Liver (tissue), 9 donors: ENCODE data around the gene TSPAN18. TPM values are rescaled to one million over a fixed set of nuclear protein-coding genes. Genes with fewer than 3 reads are reported as not detected.

Experiments
- DNase-seq: peaks from one replicate; pipeline ENCODE4 v3.0.0-alpha.2; 2017; ENCODE audit warnings: low spot score
- H3K27ac ChIP-seq, 2 donors: one replicate each; pipeline ENCODE4 v1.7.0; 2013; ENCODE audit warnings: inconsistent platforms in 2 of 2, low read length in 2 of 2, control low read depth in 1 of 2, low read depth in 1 of 2, mild to moderate bottlenecking in 1 of 2
- H3K27me3 ChIP-seq, 4 donors: one replicate each; pipeline versions ENCODE4 v1.6.1 to v1.7.0; 2013; ENCODE audit warnings: low read length in 3 of 4, inconsistent platforms in 1 of 4, mild to moderate bottlenecking in 1 of 4, moderate library complexity in 1 of 4; ENCODE audit not compliant: control insufficient read depth in 4 of 4, insufficient read depth in 4 of 4
- H3K36me3 ChIP-seq, 4 donors: one replicate each; pipeline versions ENCODE4 v1.6.1 to v1.7.0; 2013; ENCODE audit warnings: low read length in 3 of 4, mild to moderate bottlenecking in 3 of 4, low read depth in 1 of 4, moderate library complexity in 1 of 4; ENCODE audit not compliant: control insufficient read depth in 4 of 4, insufficient read depth in 3 of 4
- H3K4me1 ChIP-seq, 4 donors: one replicate each; pipeline versions ENCODE4 v1.6.1 to v1.7.0; 2013; ENCODE audit warnings: low read length in 3 of 4, mild to moderate bottlenecking in 3 of 4, moderate library complexity in 1 of 4; ENCODE audit not compliant: control insufficient read depth in 4 of 4, insufficient read depth in 4 of 4
- H3K4me3 ChIP-seq, 3 donors: one replicate each; pipeline versions ENCODE4 v1.6.1 to v1.7.0; 2013; ENCODE audit warnings: low read length in 3 of 3, control low read depth in 1 of 3, low read depth in 1 of 3, mild to moderate bottlenecking in 1 of 3
- H3K9ac ChIP-seq, 2 donors: one replicate each; pipeline ENCODE4 v1.7.0; 2013; ENCODE audit warnings: low read length in 2 of 2, mild to moderate bottlenecking in 2 of 2, moderate library complexity in 2 of 2, control low read depth in 1 of 2, low read depth in 1 of 2
- H3K9me3 ChIP-seq, 4 donors: one replicate each; pipeline versions ENCODE4 v1.6.1 to v1.7.0; 2013; ENCODE audit warnings: low read length in 3 of 4; ENCODE audit not compliant: control insufficient read depth in 4 of 4
- CTCF ChIP-seq: fragments of 150-350 bp; IDR thresholded peaks from 2 replicates; pipeline ENCODE4 v1.5.1; 2017; ENCODE audit warnings: improper control_type of control experiment, low read depth, low read length; ENCODE audit not compliant: missing input control
- HNF4A ChIP-seq, 2 donors: conservative IDR thresholded peaks; 2 replicates each; pipeline ENCODE4 v1.6.1; 2016; ENCODE audit warnings: antibody characterized with exemption in 2 of 2, mild to moderate bottlenecking in 2 of 2
- REST ChIP-seq: IDR thresholded peaks from 2 replicates; pipeline ENCODE4 v1.6.1; 2016; ENCODE audit warnings: antibody characterized with exemption, mild to moderate bottlenecking
- RXRA ChIP-seq, 2 donors: IDR thresholded peaks; 2 replicates each; pipeline ENCODE4 v1.6.1; 2017 to 2018; ENCODE audit warnings: antibody characterized with exemption in 2 of 2, mild to moderate bottlenecking in 1 of 2
- SP1 ChIP-seq: IDR thresholded peaks from 2 replicates; pipeline ENCODE4 v1.6.1; 2018; ENCODE audit warnings: antibody characterized with exemption, mild to moderate bottlenecking
- TAF1 ChIP-seq: conservative IDR thresholded peaks from 2 replicates; pipeline ENCODE4 v1.6.1; 2016; ENCODE audit warnings: antibody characterized with exemption, mild to moderate bottlenecking
- YY1 ChIP-seq: IDR thresholded peaks from 2 replicates; pipeline ENCODE4 v1.6.1; 2016; ENCODE audit warnings: antibody characterized with exemption, mild to moderate bottlenecking
- WGBS: extraction: QIAGEN DNeasy Blood & Tissue Kit; methylation state at CpG from one replicate; pipeline ENCODE4 v1.1.7; 2013; 5-methylcytosine and 5-hydroxymethylcytosine counted together
- polyA plus RNA-seq, 2 donors: library from polyadenylated mRNA; stranded (reverse) in 1 of 2; unstranded in 1 of 2; fragments of 200-250 nt in 1 of 2; fragments of >200 nt in 1 of 2; fragmentation: Nextera tagmentation in 1 of 2; extraction: Ambion mirVana in 1 of 2; gene quantifications; one replicate each; pipeline versions ENCODE4 v1.2.1 to v1.2.3, GENCODE V29; 2013 to 2015
- total RNA-seq, 2 donors: library from RNA; depleted of rRNA; stranded (reverse); fragments of >200 nt; gene quantifications; one replicate each; pipeline ENCODE4 v1.2.3, GENCODE V29; 2014
- donor health status: healthy.
- donor health status: healthy.
- donor health status: healthy.
- donor health status: healthy.
- donor health status: healthy.

The TSPAN18 gene
- total and polyA plus RNA-seq, 4 donors: 1.2 to 5.0 (median 2.8) TPM

GRCh38 chr11:44941259-44942021, 214.7 kb downstream of the TSPAN18 start (continued):
- TF ChIP-seq REST (no peak), YY1 (no peak)

GRCh38 chr11:44942029-44942955, 215.5 kb downstream of the TSPAN18 start:
- Histone ChIP-seq H3K9me3 (no peaks in the 10 kb centered on the region), H3K27ac (no peak overlapping the region), H3K27me3 (no peaks in the 10 kb centered on the region), H3K4me3 (no peak overlapping the region), H3K9ac (no peak overlapping the region), H3K36me3 (no peaks in the 10 kb centered on the region), H3K4me1 (peaks cover 0 to 3% (median 0%) of the 10 kb centered on the region in 4 donors)
- DNase-seq: no peak
- no peak for TF ChIP-seq RXRA (IDR thresholded peaks at IDR 0.05)
- TF ChIP-seq TAF1: no peak
- TF ChIP-seq REST: no peak
- TF ChIP-seq HNF4A (conservative IDR thresholded peaks at IDR 0.05): no peak
- TF ChIP-seq CTCF: no peak
- TF ChIP-seq SP1: no peak
- TF ChIP-seq YY1: no peak
- 88% methylated on average over 10 of the region's 10 CpGs for WGBS
